HL-60/S4 treated with phorbol 12-myristate 13-acetate at 8.2 ng/mL for 4 days and 3 days (cell line): ENCODE results near the gene XKR3.
"Not testable (repeated sequence)": the region's sequence is repeated elsewhere in the genome, so short reads cannot be mapped to it uniquely, and the experiment has no call there.

Source experiments
- in situ Hi-C: fragments of 300-500 bp; cut with MboI; formaldehyde crosslinking; loops from 2 replicates; pipeline ENCODE4 v1.15.0; 2022; ENCODE audit warnings: low sequenced_read_pairs

Gene XKR3

DNA sequence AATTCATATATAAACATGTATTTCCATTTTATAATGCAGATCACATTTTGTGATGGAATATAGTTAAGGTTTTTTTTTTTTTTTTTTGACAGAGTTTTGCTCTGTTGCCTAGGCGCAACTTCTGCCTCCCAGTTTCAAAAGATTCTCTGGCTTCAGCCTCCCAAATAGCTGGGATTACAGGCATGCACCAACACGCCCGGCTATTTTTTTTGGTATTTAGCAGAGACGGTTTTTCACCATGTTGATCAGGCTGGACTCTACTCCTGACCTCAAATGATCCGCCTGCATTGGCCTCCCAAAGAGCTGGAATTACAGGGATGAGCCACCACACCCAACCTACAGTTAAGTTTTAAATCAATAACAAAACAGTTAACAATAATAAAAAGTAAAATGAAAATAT, 18.8 kb downstream of the XKR3 start:
- in situ Hi-C loops, result no loop called here

- in situ Hi-C loops, result no loop called here
These were observed 20.3 kb downstream of the XKR3 start for GRCh38 chr22:16804882-16805281.

DNA sequence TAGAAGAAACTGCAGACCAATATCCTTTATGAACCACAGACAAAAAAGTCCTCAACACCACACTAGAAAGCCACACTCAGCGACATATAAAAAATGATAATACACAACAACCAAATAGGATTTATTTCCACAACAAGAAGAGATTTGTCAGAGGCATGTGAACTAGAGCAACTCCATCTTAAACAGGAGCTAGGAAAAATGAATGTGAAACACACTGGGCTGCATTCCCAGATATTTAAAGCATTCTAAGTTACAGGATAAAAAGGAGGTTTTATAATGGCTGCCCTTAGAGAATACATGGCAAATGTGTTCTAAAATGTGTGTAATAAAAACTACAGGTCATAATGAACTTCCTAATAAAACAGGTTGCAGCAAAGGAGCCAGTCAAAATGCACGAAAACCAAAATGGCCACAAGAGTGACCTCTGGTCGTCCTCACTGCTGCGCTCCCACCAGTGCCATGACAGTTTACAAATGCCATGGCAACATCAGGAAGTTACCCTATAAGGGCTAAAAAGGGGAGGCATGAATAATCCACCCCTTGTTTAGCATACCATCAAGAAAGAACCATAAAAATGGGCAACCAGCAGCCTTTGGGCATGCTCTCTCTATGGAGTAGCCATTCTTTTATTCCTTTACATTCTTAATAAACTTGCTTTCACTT, 21.8 kb downstream of the XKR3 start:
- in situ Hi-C loops, result no loop called here

DNA sequence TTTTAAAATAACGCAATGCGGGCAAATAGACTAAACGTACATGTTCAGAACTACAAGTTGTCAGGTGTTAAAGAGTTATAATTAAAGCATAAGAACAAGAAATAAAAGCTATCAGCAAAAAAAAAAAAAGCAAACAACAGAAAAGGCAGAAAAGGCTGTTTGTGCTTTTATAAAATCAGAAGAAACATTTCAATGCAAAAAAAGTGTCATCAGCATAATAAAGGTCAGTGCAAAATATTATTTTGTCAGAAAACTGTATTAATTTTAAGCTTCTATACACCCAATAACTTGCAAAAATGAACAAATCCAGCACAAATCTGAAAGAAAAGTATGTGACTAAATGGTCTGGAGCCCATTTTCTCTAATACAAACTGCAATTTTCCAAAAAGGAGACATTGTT, 23.6 kb downstream of the XKR3 start:
- in situ Hi-C loops, result no loop called here

DNA sequence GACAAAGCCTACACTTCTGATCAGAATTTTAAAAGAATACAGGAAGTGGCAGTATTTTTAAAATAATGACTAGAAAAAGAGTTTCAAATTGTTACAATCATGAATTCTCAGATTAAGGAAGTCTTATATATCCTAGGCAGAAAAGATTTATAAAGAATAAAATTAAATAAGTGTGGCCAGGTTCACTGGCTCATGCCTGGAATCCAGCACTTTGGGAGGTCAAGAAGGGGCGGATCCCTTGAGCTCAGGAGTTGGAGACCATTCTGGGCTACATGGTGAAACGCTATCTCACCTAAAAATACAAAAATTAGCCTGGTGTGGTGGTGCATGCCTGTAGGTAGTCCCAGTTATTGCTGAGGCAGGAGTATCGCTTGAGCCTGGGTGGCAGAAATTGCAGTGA, 24.1 kb downstream of the XKR3 start:
- in situ Hi-C loops, result no loop called here

DNA sequence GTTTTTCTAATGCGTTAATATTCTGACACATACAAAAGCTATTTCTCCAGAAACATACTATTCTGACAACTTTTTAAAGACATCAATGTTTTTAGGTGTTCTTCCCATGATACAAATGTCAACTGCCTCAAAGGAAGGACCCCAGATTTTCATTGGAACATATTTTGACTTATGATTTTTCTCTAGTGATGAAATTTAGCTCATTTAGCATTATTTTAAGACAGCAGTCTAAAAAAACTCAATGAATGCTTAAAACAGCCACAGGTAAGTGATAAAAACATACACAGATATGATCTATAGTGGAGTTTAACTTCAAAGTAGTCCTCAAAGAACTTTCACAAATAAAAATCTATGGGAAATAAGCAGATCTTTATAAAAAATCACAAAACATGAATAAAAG, 24.9 kb downstream of the XKR3 start:
- in situ Hi-C loops, result no loop called here

DNA sequence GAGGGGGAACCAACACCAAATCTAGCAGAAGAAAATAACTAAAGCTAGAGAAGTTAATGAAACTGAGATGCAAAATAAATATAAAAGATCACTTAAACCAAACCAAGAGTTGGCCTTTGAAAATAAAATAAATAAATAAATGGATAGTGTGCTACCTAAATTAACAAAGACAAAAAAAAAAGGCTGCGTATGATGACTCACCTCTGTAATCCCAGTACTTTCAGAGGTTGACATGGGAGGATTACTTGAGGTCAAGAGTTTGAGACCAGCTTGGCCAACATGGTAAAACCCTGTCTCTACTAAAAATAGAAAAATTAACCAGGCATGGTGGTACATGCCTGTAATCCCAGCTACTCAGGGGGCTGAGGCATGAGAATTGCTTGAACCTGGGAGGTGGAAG, 29.7 kb downstream of the XKR3 start:
- in situ Hi-C loops, result not testable (repeated sequence)

GRCh38 chr22:16793831-16794230, 31.4 kb downstream of the XKR3 start:
- in situ Hi-C loops, result no loop called here

DNA sequence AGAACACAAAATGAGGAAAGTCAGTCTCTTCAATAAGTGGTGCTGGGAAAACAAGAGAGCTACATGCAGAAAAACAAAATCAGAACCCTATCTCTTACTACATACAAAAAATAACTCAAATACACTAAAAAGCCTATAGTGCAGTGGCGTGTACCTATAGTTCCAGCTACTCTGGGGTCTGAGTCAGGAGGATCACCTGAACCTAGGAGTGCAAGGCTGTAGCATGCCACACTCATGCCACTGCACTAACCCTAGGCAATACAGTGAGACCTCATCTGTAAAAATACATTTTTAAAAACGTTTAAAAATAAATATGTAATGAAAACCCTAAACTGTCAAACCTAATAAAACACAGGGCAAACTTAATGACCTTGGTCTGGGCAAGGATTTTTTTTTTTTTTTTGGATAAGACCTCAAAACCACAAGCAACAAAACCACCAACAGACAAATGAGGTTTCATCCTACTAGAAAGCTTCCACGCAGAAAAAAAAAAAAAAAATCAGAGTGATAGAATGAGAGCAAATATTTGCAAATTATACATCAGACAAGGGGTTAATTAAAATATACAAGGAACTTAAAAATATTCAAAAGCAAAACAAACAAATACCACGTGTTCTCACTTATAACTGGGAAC, 35.2 kb downstream of the XKR3 start:
- in situ Hi-C loops, result no loop called here

GRCh38 chr22:16783930-16784354, 41.3 kb downstream of the XKR3 start:
- in situ Hi-C loops, result no loop called here

- in situ Hi-C loops, result no loop called here
These were observed 41.8 kb downstream of the XKR3 start for GRCh38 chr22:16783453-16783852.

DNA sequence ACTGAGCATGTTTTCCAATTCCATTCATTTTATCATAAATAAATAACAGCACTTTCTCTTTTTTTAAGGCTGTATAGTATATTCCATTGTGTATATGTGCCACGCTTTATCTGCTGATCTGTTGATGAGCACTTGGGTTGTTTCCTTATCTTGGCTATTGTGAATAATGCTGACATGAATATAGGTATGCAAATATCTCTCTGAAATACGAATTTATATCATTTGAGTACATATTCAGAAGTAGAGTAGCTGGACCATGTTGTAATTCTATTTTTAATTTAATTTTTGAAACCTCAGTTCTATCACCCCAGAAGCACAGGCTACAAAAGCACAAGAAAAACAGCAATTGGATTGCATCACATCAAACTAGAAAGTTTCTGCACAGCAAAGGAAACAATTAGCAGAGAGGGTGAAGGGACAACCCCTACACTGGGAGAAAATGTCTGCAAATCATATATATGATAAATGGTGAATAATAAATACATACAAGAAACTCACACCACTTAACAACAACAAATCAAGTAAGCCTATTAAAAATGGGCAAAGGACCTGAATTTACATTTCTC, 43.4 kb downstream of the XKR3 start:
- in situ Hi-C loops, result no loop called here

DNA sequence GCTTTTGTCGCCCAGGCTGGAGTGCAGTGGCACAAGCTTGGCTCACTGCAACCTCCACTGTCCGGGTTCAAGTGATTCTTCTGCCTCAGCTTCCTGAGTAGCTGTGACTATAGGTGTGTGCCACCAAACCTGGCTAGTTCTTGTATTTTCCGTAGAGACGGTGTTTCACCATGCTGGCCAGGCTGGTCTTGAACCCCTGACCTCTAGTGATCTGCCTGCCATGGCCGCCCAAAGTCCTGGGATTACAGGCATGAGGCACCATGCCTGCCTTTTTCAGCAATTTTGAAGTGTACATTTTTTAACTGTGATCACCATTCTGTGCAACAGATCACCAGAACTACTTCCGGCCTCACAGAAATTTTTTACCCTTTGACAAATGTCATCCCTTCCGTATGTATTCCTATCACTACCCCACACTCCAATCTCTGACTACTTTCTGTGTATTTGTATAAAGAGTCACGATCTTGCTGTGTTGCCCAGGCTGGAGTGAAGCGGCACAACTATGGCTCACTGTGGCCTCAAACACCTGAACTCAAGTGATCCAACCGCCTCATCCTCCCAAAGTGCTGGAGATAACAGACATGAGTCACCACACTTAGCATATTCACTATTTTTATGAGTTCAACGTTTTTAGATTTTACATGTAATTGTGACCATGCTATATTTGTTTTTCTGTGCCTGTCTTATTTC, 44.0 kb downstream of the XKR3 start:
- in situ Hi-C loops, result no loop called here

GRCh38 chr22:16777284-16777924, 47.8 kb downstream of the XKR3 start:
- in situ Hi-C loops, result no loop called here

GRCh38 chr22:16776080-16776479, 49.1 kb downstream of the XKR3 start:
- in situ Hi-C loops, result no loop called here

DNA sequence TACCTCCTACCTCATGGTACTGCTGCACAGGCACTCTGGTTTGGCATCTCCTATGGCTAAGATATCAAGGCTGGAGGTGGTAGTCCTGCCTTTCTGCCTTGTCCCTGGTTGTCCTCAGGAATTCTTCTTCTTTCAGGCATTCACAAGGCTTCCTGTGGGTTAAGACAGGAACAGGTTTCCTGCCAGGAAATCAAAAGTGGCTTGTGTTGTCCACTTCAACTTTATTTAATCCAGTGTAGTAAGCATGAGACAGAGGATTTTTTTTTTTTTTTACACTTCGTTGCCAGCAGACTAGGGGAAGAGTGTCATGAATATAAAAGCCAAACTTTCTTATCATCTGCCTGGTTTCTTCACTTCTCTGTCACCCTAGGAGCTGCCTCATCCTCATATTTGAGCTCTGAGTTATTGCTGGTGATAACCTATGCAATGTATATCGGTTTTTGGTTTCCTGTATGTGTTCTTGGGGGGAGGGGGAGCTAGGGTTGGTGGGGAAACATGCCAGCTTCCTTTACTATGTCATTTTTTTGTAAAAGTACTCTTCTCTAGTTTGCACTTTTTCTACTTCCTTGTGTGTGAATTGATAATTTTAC, 50.2 kb downstream of the XKR3 start:
- in situ Hi-C loops, result no loop called here

- in situ Hi-C loops, result not testable (repeated sequence)
These were observed 53.6 kb downstream of the XKR3 start for GRCh38 chr22:16771569-16771968.

DNA sequence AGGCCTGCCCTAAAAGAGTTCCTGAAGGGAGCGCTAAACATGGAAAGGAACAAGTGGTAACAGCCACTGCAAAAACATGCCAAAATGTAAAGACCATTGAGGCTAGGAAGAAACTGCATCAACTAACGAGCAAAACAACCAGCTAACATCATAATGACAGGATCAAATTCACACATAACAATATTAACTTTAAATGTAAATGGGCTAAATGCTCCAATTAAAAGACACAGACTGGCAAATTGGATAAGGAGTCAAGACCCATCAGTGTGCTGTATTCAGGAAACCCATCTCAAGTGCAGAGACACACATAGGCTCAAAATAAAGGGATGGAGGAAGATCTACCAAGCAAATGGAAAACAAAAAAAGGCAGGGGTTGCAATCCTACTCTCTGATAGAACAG, 57.3 kb downstream of the XKR3 start:
- in situ Hi-C loops, result not testable (repeated sequence)

GRCh38 chr22:16762224-16762623, 63.0 kb downstream of the XKR3 start:
- in situ Hi-C loops, result not testable (repeated sequence)

DNA sequence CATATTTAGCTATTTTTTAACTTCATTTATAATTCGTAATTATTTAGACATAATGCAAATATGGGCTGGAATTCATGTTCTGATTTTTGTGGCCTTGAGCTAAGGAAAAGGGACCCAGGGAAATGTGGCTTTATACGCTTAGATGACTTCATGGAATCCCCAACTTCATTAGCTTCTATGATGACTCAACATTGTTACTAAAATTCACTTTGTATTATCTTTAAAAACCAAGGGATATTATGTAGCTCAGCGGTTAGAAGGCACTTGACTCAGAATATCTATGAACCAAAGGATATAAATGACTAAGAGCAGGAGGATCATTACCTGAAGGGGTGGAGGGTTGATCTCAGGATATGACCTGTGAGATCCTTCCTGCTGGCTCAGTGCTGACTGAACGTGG, 64.8 kb downstream of the XKR3 start:
- in situ Hi-C loops, result not testable (repeated sequence)

GRCh38 chr22:16749282-16749681, 75.9 kb downstream of the XKR3 start:
- in situ Hi-C loops, result not testable (repeated sequence)
